ENCODE measurements around the gene PMEPA1.

Gene PMEPA1

GRCh38 chr20:57710841-57711240 is 1.0 kb upstream of the PMEPA1 start:
- Mint-ChIP-seq H3K27me3 (ENCODE audit: low read depth) (peaks cover 5% of the 10 kb centered on the region), H3K36me3 (ENCODE audit: low read depth) (no peaks in the 10 kb centered on the region), H3K27ac (peak overlapping the region; percentile 80 to 93 (median 92)), H3K4me1 (peaks cover 53% of the 10 kb centered on the region), H3K4me3 (peak overlapping the region; percentile 90 to 92 (median 92)), H3K9me3 (no peaks in the 10 kb centered on the region)
- TF ChIP-seq CTCF (IDR thresholded peaks at IDR 0.05; ENCODE audit: unreplicated experiment in 3 of 3): no peak

- no peaks in the 10 kb centered on the region for H3K36me3 Mint-ChIP-seq (ENCODE audit: low read depth)
Measured at GRCh38 chr20:57708694-57709673, 831 bp downstream of the PMEPA1 start.

GRCh38 chr20:57707849-57708693 is 1.7 kb downstream of the PMEPA1 start:
- TF ChIP-seq CTCF (IDR thresholded peaks at IDR 0.05; ENCODE audit: unreplicated experiment in 3 of 3): no peak
- peak overlapping the region; percentile 95 to 98 (median 96) for H3K27ac Mint-ChIP-seq
- H3K9me3 Mint-ChIP-seq: no peaks in the 10 kb centered on the region
- H3K4me1 Mint-ChIP-seq: peaks cover 70% of the 10 kb centered on the region
- H3K27me3 Mint-ChIP-seq (ENCODE audit: low read depth): peaks cover 5% of the 10 kb centered on the region
- H3K36me3 Mint-ChIP-seq (ENCODE audit: low read depth): no peaks in the 10 kb centered on the region
- H3K4me3 Mint-ChIP-seq: peak overlapping the region; percentile 96 to 98 (median 96)

More at GRCh38 chr20:57708694-57709673, 831 bp downstream of the PMEPA1 start:
- Mint-ChIP-seq H3K4me1 (peaks cover 66% of the 10 kb centered on the region), H3K9me3 (no peaks in the 10 kb centered on the region), H3K27me3 (ENCODE audit: low read depth) (peaks cover 5% of the 10 kb centered on the region), H3K27ac (peak overlapping the region; percentile 95 to 98 (median 96)), H3K4me3 (peak overlapping the region; percentile 96 to 98 (median 96))
- no peak for TF ChIP-seq CTCF (IDR thresholded peaks at IDR 0.05; ENCODE audit: unreplicated experiment in 3 of 3)

GRCh38 chr20:57707320-57707719 is 2.5 kb downstream of the PMEPA1 start:
- no peak for TF ChIP-seq CTCF (IDR thresholded peaks at IDR 0.05; ENCODE audit: unreplicated experiment in 3 of 3)
- Mint-ChIP-seq H3K4me3 (peak overlapping the region; percentile 96 to 98 (median 96)), H3K27me3 (ENCODE audit: low read depth) (peaks cover 8% of the 10 kb centered on the region), H3K4me1 (peaks cover 70% of the 10 kb centered on the region), H3K27ac (peak overlapping the region; percentile 2 to 98 (median 96)), H3K36me3 (ENCODE audit: low read depth) (no peaks in the 10 kb centered on the region), H3K9me3 (no peaks in the 10 kb centered on the region)

GRCh38 chr20:57705127-57705899 is 4.5 kb downstream of the PMEPA1 start:
- Mint-ChIP-seq H3K4me3 (peak overlapping the region; percentile 46 to 98 (median 96)), H3K4me1 (peaks cover 68% of the 10 kb centered on the region), H3K36me3 (ENCODE audit: low read depth) (no peaks in the 10 kb centered on the region), H3K27ac (peak overlapping the region in 2 of 3 experiments; percentile 61 to 69), H3K27me3 (ENCODE audit: low read depth) (peaks cover 8% of the 10 kb centered on the region), H3K9me3 (no peaks in the 10 kb centered on the region)
- no peak for TF ChIP-seq CTCF (IDR thresholded peaks at IDR 0.05; ENCODE audit: unreplicated experiment in 3 of 3)

All from nephron (organoid).